Hepatocyte (in vitro differentiated cells): ENCODE data around the gene CPE.

Experiments used
- CTCF ChIP-seq: fragments of 200-600 bp; sonication (generic); IDR thresholded peaks from 2 replicates; pipeline ENCODE4 v1.5.1; 2016; ENCODE audit warnings: antibody characterized with exemption, mild to moderate bottlenecking; ENCODE audit not compliant: poor library complexity
- EZH2 ChIP-seq: fragments of 200-600 bp; sonication (generic); IDR thresholded peaks from 2 replicates; pipeline ENCODE4 v1.6.1; 2016; ENCODE audit warnings: antibody characterized with exemption, mild to moderate bottlenecking, borderline replicate concordance
- EZH2phosphoT487 ChIP-seq: fragments of 200-600 bp; sonication (generic); IDR thresholded peaks from one replicate; pipeline ENCODE4 v1.6.1; 2018; ENCODE audit warnings: antibody characterized with exemption, mild to moderate bottlenecking, low read depth, moderate library complexity; ENCODE audit not compliant: unreplicated experiment, severe bottlenecking

- no peak for TF ChIP-seq CTCF
- no peak for TF ChIP-seq EZH2
- TF ChIP-seq EZH2phosphoT487 = no peak
Measured at GRCh38 chr4:165454426-165454825, 75.6 kb downstream of the CPE start.
